WTC11 (cell line): ENCODE measurements around the gene SERPINA4. TPM values are rescaled to one million over a fixed set of nuclear protein-coding genes. Genes with fewer than 3 reads are reported as not detected.

ENCODE experiments used
- ATAC-seq: fragments of 200-7000 bp; cut with Tn5 transposase; 2 replicates; pipeline ENCODE4 v1.10.0; 2021; ENCODE audit warnings: mild to moderate bottlenecking, moderate library complexity
- CTCF ChIA-PET: fragments of 300-600 bp; sonication (Branson Sonifier 250); formaldehyde crosslinking; loops from one replicate; lab custom pipeline; 2021; ENCODE audit warnings: antibody characterized with exemption; lab: Charles Lee
- POLR2A ChIA-PET: fragments of 350-600 bp; sonication (Branson Sonifier 250); formaldehyde crosslinking; loops from one replicate; lab custom pipeline; 2021; ENCODE audit warnings: antibody characterized with exemption; lab: Charles Lee
- DNase-seq: peaks from one replicate; pipeline ENCODE4 v3.0.0; 2021; ENCODE audit warnings: low spot score
- H3K27ac Mint-ChIP-seq: 2 replicates; pipeline ENCODE4 v1.8.0; 2021; ENCODE audit warnings: mixed read lengths
- H3K27me3 Mint-ChIP-seq: 2 replicates; pipeline ENCODE4 v1.8.0; 2021; ENCODE audit warnings: low read depth, mild to moderate bottlenecking, moderate library complexity, mixed read lengths
- H3K36me3 Mint-ChIP-seq: 2 replicates; pipeline ENCODE4 v1.8.0; 2021; ENCODE audit warnings: mixed read lengths
- H3K4me1 Mint-ChIP-seq: 2 replicates; pipeline ENCODE4 v1.8.0; 2022; ENCODE audit warnings: mixed read lengths
- H3K4me3 Mint-ChIP-seq: 2 replicates; pipeline ENCODE4 v1.8.0; 2021; ENCODE audit warnings: mild to moderate bottlenecking, moderate library complexity, mixed read lengths
- H3K9me3 Mint-ChIP-seq: 2 replicates; pipeline ENCODE4 v1.8.0; 2021; ENCODE audit warnings: mixed read lengths
- AFF4 ChIP-seq: sonication (generic); formaldehyde crosslinking; IDR thresholded peaks from 2 replicates; pipeline ENCODE4 v1.8.1; 2023; ENCODE audit warnings: mild to moderate bottlenecking, missing genetic modification reagents, borderline replicate concordance
- AR ChIP-seq: fragments of 250-450 bp; sonication (Bioruptor Pico); IDR thresholded peaks from 2 replicates; pipeline ENCODE4 v1.9.0; 2021; ENCODE audit warnings: mild to moderate bottlenecking
- CREM ChIP-seq: sonication (generic); formaldehyde crosslinking; IDR thresholded peaks from 2 replicates; pipeline ENCODE4 v1.8.1; 2022; ENCODE audit warnings: mild to moderate bottlenecking, missing genetic modification reagents, moderate library complexity
- CTCF ChIP-seq: fragments of 200-600 bp; IDR thresholded peaks from 2 replicates; pipeline ENCODE4 v1.8.0; 2022; ENCODE audit warnings: antibody characterized with exemption
- ERG ChIP-seq: fragments of 250-450 bp; sonication (Bioruptor Pico); IDR thresholded peaks from 2 replicates; pipeline ENCODE4 v1.8.0; 2021; ENCODE audit warnings: mild to moderate bottlenecking
- FOXP4 ChIP-seq: sonication (generic); formaldehyde crosslinking; IDR thresholded peaks from 2 replicates; pipeline ENCODE4 v1.8.0; 2022; ENCODE audit warnings: mild to moderate bottlenecking, missing genetic modification reagents
- GTF2I ChIP-seq: fragments of 250-450 bp; sonication (Bioruptor Pico); conservative IDR thresholded peaks from 2 replicates; pipeline ENCODE4 v1.4.0; 2021; ENCODE audit warnings: mild to moderate bottlenecking
- SMAD4 ChIP-seq: sonication (generic); formaldehyde crosslinking; IDR thresholded peaks from 2 replicates; pipeline ENCODE4 v1.8.0; 2022; ENCODE audit warnings: mild to moderate bottlenecking, missing genetic modification reagents
- TEAD4 ChIP-seq: sonication (generic); formaldehyde crosslinking; IDR thresholded peaks from 2 replicates; pipeline ENCODE4 v1.8.0; 2022; ENCODE audit warnings: mild to moderate bottlenecking, missing genetic modification reagents
- USF2 ChIP-seq: sonication (generic); formaldehyde crosslinking; IDR thresholded peaks from 2 replicates; pipeline ENCODE4 v1.8.1; 2023; ENCODE audit warnings: mild to moderate bottlenecking, missing genetic modification reagents, moderate library complexity
- ZNF512 ChIP-seq: sonication (generic); formaldehyde crosslinking; IDR thresholded peaks from 2 replicates; pipeline ENCODE4 v1.8.1; 2022; ENCODE audit warnings: missing genetic modification reagents, borderline replicate concordance
- ZSCAN18 ChIP-seq: fragments of 250-450 bp; sonication (Bioruptor Pico); IDR thresholded peaks from 2 replicates; pipeline ENCODE4 v2.1.2; 2022; ENCODE audit warnings: mild to moderate bottlenecking, moderate library complexity
- total RNA-seq: library from RNA; stranded (reverse); gene quantifications from 3 replicates; pipeline ENCODE4 v1.2.3, GENCODE V29; 2021

Gene SERPINA4
- total RNA-seq, 1 experiment from 2014 or later, result not detected

- TF ChIP-seq GTF2I (CRISPR knock-in tag) (no peak), CREM (CRISPR knock-in tag) (no peak), USF2 (CRISPR knock-in tag) (no peak), FOXP4 (CRISPR knock-in tag) (no peak), TEAD4 (CRISPR knock-in tag) (no peak), ERG (CRISPR knock-in tag) (no peak), SMAD4 (no peak)
- TF ChIP-seq, all 79 proteins: peak for 0
Measured at GRCh38 chr14:94584591-94585280, 23.5 kb downstream of the SERPINA4 start (continued).

GRCh38 chr14:94586635-94587034 lies 25.4 kb downstream of the SERPINA4 start:
- ATAC-seq (no peak), DNase-seq (no peak)
- ChIA-PET CTCF (no interaction called here), POLR2A (no interaction called here)
- 0 out of 2 replicates have a peak, but pooled peaks cover under 1% of the 10 kb centered on the region for H3K4me1 Mint-ChIP-seq
- H3K27me3 Mint-ChIP-seq, result peaks cover 2% of the 10 kb centered on the region; the same call in 1 of the 2 replicates
- no peak for TF ChIP-seq ZNF512 (CRISPR knock-in tag)
- H3K27ac Mint-ChIP-seq, result no peak overlapping the region
- peaks cover 31% of the 10 kb centered on the region for H3K9me3 Mint-ChIP-seq
- peaks cover 7% of the 10 kb centered on the region for H3K36me3 Mint-ChIP-seq
- H3K4me3 Mint-ChIP-seq, result no peak overlapping the region

- no peak overlapping the region for H3K4me3 Mint-ChIP-seq
- peaks cover 4% of the 10 kb centered on the region; the same call in 1 of the 2 replicates for H3K36me3 Mint-ChIP-seq
- TF ChIP-seq CREM (CRISPR knock-in tag), result no peak
- no peak for ATAC-seq
- no peak for DNase-seq
- ChIA-PET CTCF (no interaction called here), POLR2A (no interaction called here)
- no peaks in the 10 kb centered on the region for H3K4me1 Mint-ChIP-seq
- peaks cover 2% of the 10 kb centered on the region; the same call in 1 of the 2 replicates for H3K27me3 Mint-ChIP-seq
- no peak overlapping the region for H3K27ac Mint-ChIP-seq
- H3K9me3 Mint-ChIP-seq, result peaks cover 23% of the 10 kb centered on the region
Measured at GRCh38 chr14:94588311-94588710, 27.1 kb downstream of the SERPINA4 start.

GRCh38 chr14:94591073-94591472 lies 29.8 kb downstream of the SERPINA4 start:
- Mint-ChIP-seq H3K4me3 (no peak overlapping the region), H3K4me1 (no peaks in the 10 kb centered on the region), H3K27ac (no peak overlapping the region), H3K9me3 (peaks cover 13% of the 10 kb centered on the region; the same call in 1 of the 2 replicates), H3K27me3 (no peaks in the 10 kb centered on the region), H3K36me3 (no peaks in the 10 kb centered on the region)
- ATAC-seq (no peak), DNase-seq (no peak)
- ChIA-PET POLR2A (no interaction called here), CTCF (interaction anchor here (1.2 kb wide), 1 partner anchor 10 kb away, joined by 6 read pairs; the partner anchor contains the start of gene SERPINA5)
- TF ChIP-seq AR (CRISPR knock-in tag) (no peak), AFF4 (CRISPR knock-in tag) (no peak), ZSCAN18 (CRISPR knock-in tag) (no peak), CTCF (no peak)
